HL-60/S4 treated with retinoic acid at 250 ng/mL for 4 days and 3 days (cell line): ENCODE measurements around the gene CS.

Source experiments
- in situ Hi-C: fragments of 300-500 bp; cut with MboI; formaldehyde crosslinking; loops from 2 replicates; pipeline ENCODE4 v1.7.0; 2022; ENCODE audit warnings: low sequenced_read_pairs

CS gene

DNA sequence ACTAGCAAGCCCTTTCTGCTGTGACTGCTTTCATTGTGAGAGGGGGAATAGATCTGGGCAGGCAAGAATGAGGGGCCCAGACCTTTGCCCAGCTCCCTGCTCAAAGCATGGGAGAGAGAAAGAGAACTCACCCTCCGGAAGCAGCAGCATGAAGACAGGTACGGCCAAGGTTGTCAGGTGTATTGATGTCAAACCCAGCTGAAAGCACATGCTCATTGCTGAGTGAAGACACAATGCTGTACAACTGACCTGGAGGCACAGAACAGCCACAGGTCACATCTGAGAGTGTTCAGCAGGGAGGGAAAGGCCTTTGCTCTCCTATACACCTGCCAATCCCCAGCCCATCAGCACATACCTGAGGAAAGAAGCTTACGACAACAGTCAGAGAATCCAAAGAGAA is 47.5 kb downstream of the CS start:
- in situ Hi-C loops = no loop called here

DNA sequence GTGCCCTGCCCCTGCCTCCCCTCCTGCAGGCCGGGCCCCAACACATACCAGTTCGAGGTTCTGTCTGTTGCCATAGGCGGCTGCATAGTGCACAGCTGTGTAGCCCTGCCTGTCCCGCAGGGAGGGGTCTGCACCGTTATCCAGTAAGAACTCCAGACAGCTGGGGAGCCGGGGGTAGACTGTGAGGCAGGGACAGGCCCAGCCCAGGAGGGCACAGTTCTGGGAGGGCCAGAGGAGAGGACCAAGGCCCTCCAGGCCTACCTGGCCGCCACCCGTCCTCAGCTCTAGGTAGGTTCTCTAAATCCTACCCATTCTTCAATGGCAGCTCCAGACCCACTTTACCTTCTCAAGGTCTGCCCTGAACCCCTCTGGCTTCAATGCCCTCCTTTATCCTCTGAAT is 51.4 kb downstream of the CS start:
- in situ Hi-C loops = no loop called here

DNA sequence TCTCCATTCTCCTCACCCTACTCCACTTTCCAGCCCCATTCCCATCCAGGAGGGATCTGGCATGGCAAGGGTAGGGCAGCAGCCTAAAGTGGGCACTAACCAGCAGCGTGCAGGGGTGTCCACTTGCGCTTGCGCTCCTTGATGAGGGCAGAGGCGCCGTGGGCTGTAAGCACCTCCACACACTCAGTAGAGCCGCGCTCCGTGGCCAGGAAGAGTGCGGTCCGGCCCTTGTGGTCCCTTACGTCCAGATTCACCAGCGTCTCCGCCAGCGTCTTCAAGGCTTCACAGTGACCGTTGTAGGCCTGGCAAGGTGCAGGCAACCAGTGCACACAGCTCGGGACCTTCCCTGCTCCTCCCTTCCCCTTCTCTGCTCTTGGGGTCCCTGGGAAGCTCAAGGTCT is 52.2 kb downstream of the CS start:
- in situ Hi-C loops = no loop called here

DNA sequence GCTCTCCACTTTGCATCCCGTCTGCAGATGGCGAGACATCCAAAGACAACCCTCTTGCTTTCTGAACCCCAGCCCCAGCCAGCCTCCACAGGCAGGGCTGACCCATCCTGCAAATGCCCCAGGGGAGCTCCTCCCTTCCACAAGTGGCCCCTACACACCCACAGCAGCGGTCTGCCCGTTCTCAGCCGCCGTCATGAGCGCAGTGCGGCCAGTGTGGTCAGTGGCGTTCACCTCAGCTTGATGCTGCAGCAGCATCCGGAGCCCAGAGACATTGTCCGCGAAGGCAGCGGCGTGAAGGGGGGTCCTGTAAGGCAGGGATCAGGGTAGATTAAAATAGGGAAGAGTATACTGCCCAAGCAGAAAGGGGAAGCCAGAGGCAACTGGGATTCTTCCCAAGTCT is 55.6 kb downstream of the CS start:
- in situ Hi-C loops = no loop called here

DNA sequence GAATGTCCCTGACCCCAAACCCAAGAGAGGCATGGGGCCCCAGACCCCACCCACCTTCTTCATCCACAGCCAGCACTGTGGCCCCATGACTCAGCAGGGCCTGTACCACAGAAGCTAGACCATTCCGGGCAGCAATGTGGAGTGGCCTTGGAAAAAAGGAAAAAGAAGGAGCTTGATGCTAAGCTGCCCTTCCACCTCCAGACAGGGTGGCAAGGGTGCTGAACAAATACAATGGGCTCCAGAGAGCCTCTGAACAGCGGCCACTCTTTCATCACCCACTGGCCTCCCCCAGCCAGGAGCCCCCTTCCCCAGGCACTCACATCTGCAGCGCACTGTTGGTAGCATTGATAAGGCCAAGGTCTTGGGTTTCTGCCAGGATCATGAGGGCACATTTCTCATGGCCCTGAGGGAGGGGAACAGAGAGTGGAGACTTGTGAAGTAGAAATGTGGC is 56.4 kb downstream of the CS start:
- in situ Hi-C loops = no loop called here

DNA sequence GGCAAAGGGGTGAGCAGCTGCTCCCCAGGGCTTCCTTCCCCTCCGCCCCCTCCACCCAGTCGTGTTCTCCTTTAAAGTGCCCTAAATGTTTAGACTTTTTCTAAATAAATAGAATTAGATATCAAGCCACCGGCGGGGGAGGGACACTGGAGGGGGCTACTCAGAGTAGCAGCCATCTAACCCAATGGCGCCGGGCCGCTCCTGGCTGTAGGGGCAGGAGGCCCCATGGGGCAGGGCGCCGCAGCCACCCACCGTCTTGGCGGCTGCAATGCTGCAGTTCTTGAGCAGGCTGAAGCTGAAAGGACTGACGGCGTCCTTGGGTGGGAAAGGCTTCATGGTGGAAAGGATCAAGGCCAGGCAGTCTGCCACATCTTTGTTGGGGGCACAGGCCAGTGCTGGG is 57.1 kb downstream of the CS start:
- in situ Hi-C loops = no loop called here

DNA sequence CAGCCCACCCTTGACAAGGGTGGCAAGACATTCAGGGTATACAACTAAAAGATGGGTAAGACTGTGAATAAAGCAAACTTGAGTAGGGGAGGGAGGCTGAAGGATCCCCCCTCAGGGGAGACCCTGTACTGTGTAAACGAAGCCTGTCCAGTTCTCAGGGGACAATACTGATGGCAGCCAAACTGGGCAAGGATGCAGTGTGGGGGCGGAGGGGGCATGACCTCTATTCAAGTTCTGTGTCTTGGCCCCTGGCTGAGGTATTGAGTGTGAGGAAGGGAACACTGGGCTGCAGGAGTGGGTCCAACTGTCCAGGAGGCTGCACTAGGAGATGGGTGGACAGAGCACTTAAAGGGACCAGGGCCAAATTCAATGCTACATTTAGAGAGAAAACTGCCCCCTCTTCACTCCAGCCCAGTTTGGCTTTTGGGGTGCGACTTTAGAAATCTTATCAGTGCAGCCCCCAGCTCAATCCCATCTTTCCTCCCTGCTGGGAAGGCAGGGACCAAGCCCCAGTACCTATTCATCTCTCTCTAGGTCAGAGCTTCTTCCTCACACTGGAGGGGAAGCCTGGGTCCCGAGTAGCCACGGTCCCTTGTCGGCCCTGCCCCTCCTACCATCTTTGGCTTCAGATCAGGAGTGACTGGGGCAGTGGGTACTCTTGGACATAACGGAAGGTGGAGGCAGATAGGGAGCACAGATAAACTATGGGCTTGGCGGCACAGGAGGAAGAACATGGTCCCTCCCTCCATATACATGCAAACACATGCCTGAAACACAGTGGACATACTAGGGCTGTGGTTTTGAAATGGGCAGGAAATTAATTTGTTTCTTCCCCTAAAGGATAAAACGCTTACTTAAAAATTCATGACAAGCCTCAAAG is 58.5 kb downstream of the CS start:
- in situ Hi-C loops = no loop called here

DNA sequence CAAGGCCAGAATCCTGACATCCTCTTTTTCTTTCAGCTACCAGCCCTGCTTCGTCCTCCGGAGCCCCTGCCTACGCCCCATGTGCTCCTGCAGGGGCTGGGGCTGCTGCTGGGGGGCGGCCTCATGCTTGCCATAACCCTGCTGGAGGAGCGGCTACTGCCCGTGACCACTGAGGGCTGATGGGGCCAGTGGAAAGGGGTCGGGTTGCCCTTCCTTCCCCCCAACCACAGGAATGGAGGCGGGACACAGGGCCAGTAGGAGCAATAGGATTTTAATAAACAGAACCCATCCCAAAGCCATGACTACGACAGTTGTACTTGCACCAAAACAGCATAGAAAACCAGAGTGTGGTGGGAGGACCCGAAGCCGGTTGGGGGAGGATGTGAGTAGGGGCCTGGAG is 62.6 kb downstream of the CS start:
- in situ Hi-C loops = no loop called here

DNA sequence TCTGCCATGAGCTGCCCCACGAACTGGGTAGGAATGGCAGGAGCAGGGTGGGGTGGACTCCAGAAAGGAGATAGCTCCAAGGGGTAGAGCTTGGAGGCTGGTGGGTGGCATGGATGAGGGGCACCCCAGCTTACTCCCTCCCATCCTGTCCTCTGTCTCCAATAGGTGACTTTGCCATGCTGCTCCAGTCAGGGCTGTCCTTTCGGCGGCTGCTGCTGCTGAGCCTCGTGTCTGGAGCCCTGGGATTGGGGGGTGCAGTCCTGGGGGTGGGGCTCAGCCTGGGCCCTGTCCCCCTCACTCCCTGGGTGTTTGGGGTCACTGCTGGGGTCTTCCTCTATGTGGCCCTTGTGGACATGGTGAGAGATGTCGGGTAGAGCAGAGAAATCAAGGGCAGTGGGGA is 63.1 kb downstream of the CS start:
- in situ Hi-C loops = no loop called here

DNA sequence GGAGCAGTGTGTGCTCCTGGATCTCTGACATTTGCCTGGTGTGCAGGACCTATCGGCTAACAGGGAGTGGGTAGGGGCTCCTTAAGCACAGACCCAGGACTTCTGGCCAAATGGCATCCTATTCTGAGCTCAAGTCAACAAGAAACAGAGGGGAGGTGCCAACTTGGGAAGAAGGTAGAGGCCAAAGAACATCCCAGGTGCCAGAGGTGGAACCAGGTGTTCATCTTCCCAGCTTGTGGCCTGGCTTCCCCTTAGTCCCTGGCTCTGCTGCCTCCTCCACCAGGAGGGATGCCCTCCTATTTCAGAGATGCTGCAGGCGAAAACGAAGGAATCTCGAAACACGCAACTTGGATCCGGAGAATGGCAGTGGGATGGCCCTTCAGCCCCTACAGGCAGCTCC is 64.0 kb downstream of the CS start:
- in situ Hi-C loops = no loop called here

DNA sequence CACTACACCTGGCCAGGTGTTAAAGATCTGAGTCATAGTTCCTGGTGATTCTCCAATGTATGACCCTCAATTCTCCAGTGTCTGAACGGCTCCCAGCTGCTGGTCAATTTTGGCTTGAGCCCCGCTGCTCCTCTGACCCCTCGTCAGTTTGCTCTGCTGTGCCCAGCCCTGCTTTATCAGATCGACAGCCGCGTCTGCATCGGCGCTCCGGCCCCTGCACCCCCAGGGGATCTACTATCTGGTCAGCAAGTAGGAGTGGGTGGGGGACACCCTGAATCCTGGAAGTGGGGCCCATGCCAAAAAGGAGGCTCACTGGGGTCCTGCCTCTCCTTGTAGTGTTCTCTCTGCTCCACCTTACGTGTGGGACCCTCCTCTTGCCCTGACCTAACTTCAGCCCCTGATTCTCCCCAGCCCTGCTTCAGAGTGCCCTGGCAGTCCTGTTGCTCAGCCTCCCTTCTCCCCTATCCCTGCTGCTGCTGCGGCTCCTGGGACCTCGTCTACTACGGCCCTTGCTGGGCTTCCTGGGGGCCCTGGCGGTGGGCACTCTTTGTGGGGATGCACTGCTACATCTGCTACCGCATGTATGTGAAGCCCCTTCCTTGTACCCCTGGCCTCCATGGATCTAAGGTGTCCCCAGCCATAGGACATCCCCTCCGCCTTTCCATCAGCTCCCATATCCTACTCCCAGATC is 65.2 kb downstream of the CS start:
- in situ Hi-C loops = no loop called here

DNA sequence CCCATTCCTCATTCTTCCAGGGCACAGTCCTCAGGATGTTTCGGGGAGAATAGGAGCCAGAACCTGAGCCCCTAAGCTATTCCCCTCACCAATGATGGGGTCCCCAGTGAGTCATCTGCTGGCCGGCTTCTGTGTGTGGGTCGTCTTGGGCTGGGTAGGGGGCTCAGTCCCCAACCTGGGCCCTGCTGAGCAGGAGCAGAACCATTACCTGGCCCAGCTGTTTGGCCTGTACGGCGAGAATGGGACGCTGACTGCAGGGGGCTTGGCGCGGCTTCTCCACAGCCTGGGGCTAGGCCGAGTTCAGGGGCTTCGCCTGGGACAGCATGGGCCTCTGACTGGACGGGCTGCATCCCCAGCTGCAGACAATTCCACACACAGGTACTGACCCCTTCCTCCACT is 68.9 kb downstream of the CS start:
- in situ Hi-C loops = no loop called here

DNA sequence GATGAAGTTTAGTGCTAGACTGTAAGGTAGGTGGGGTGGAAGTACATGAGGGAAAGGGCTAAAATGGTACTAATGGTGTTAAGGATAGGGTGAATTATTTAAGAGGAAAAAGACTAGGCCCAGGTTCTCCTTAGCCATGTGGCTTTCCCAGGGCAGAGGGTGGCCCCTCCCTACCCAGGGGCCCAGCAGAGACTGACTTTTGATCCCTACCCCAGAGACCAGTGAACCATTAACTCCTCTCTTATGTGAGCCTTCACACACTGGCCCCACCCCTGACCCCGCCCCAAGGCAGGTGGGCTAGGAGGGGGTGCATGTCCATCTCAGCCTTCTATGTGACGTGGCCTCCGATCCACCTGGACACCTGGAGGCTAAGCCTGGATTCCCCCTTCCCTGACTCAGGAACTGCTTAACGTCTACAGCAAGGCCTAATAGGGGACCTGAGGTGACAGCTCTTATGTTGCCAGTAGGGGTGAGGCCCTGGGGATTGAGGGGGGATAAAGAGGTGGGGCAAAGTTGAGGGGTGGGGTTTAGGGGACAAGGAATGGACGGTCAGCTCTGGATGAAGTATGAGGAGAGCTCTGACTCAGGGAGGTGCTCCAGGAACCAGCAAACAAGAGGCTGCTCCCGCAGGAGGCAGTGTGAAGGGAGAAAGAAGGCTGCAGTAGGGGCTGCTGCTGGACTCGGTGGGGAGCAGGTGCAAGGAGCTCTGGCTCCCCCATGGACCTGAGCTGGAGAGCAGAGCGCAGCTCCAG is 69.5 kb downstream of the CS start:
- in situ Hi-C loops = no loop called here

DNA sequence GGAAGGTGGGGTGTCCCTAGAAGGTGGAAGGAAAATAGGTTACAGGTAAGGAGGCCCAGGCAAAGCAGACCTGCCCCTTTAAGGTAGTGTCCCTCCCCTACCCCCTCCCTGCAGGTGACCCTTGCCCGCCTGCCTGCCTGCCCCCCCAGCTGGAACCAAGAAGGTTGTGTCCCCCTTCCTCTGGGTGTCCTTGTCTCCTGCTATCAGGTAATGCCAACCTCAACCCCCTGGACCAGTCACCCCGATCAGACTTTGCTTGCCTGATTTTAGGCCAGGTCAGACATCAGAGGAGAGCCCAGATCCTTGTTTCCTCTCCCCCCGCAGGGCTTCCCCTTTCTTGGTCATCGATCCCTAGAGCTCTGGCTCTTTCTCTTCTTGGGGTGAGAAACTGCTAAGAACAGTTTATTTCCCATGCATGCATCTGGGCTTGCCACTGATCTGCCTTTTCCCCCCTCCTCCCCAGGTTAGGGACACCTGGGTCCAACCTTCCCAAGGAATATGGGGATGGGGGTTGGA is 70.2 kb downstream of the CS start, which contains the start of gene SLC39A5:
SLC39A5 (plus strand) TSS at position 136 of the 516 bp plus-strand sequence. CDS start 1,224 bp downstream, outside the sequence.
- in situ Hi-C loops = no loop called here

DNA sequence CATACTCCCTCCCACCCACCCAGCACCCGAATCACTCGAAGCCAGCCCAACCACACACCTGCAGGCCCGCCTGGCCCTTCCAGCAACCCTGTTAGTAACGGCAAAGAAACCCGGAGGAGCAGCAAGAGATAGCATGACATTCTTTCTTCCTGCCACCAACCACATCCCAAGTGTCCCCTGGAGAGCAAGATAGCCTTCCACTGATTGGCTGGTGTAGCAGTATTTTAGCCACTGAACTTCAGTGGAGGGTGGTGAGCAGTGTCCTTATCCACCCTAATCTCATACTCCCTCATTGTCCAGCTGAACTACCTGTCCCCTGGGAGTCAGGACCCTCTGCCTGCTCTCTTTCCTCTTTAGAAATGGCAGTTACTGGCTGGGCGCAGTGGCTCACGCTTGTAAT is 71.0 kb downstream of the CS start:
- in situ Hi-C loops = no loop called here

DNA sequence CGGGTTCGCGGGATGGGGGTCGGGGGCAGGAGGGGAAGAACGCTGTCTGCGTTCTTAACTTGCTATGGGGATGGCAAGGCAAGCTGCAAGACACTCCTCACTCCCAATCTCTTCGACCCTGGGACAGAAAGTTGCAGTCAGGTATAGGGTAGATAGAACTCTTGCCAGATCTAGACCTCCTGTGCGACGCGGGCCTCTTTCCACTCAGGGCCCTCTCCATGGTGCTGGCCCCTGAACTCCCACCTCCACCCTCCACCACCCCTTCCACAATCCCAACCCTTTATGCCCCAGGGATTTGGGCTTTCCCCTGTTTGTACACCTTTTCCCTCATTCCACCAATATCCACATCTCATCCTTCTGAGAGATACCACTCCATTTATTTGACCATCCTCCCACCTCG is 75.2 kb downstream of the CS start:
- in situ Hi-C loops = no loop called here

DNA sequence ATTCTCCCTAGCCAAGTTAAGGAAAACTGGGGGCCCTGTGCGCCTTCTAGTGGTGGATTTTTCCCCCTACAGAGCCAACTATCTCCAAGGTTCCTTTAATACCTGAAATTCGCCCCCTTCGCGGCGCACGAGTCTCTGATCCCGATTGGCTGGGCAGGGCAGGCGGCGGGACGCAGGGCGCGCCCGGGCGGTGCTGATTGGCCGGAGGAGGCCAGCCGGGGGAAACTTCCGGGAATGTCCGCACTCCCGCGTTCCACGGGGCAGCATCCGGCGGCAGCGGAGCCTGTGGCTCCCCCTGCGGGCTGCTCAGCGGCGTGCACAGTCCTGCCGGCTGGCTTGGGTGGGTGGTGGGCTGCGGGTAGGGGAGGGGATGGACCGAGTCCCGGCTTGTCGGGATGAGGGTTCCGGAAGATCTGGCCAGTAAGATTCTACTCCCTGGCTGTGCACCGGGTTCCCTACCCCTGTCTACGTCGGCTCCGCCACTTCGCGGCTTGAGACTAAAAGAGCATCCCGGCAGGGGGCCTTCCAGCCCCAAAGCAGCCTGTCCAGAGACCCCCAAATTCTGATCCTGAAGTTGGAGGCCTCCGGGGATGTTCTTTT is 75.9 kb downstream of the CS start, which contains the start of gene NABP2:
NABP2 (plus strand) TSS at position 241 of the 600 bp plus-strand sequence. CDS start 515 bp downstream, outside the sequence.
- in situ Hi-C loops = no loop called here

DNA sequence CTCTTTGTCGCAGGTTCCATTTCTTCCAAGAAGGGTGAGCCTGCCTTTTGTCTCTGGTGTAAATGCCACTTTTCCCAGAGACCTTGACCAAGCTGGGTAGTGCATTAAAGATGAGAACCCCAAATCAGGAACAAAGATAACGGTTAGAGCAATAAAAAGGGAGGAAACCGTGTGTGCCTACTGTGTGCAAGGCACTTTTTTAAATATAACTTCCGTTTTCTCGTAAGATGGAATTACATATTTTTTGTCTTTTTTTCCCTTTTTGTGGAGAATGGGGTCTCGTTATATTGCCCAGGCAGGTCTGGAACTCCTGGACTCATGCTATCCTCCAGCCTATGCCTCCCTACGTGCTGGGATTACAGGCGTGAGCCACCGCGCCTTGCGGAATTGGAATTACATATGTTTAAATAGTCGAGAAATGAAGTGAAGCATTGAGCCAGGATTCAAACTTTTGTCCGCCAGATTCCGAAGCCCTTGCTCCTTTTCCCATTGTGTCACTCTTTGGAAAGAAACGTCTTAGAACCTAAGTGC is 76.5 kb downstream of the CS start:
- in situ Hi-C loops = no loop called here

DNA sequence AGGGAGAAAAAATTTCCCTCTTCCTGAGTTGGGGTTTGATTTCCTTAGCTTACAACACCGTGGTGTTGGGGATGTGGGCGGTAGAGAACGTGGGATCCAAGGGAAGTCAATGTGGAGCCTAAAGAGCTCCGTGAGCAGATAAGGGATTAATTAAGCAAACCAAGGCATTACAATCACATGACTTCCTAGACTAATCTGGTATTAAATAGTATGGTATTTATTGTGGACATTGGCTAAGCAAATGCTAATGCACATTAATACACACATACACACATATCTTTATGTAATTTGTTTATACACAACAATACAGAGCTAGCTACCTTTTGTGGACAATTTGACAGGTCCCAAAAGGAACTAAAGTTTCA is 77.6 kb downstream of the CS start:
- in situ Hi-C loops = no loop called here

DNA sequence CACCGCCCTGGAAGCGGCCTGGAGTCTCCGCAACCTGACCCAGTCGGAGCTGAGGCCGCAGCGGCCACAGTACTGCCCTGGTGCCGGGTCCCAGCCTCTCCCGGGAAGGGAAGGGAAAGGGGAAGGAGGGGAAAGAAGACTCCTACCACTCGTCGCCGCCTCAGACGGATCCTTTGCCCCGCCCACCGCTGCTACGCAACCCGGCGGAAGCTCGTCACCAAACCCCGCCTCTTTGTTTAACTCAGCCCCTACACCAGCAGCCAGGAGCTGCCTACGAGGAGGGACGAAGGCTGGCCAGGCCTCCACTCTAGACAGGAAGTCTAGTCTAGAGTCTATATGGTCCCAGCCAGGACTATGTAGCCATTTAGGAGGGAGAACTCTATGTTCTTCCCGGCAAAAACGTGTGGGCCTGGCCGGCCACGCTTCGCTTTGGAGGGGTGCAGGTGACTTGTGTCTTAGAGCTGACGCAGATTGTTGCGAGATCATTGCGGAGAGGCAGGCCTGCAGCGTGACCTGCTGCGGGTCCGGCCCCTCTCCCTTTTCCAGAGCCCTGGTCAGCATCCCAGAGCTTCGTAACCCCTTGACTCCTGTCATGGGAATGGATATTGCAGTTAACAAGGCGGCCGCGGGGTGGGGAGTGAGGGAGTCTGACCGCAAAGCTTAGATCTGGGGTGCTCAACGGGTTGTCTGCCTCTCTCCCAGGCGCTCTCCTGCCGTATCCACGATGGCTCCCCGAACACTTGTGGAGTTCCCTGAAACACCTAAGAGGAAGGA is 78.2 kb downstream of the CS start, which contains the start of gene RNF41:
RNF41 (minus strand) TSS at position 166 of the 774 bp plus-strand sequence. CDS start 7,875 bp downstream, outside the sequence.
- in situ Hi-C loops = no loop called here
